Measurements from ENCODE around the gene ZNF254.

DNA sequence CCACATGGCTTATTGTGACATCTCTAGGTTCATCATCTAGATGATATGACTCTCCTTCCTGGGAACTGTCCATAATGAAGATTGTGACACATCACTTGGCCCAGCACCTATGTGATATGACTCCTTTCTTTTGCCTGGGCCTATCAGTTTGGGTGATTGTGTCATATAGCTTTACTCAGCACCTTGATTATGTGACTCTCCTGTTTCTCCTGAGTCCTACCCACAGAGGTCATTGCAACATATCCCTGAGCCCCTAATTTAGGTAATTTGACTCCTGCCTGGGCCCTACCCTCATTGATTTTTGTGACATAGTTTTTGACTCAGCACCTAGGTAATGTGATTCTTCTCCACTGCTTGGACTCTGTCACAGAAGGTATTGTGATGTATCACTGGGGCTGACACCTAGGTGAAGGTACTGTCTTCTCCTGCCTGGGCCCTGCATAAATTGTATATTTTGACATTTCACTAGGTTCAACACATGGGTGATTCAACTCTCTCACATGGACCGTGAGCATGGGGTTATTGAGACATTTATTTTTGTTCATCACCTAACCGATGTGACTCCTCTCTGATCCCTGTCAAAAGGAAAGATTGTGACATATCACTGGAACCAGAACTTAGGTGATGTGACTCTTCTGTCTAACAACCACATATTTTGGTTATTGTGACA, 26.2 kb upstream of the ZNF254 start:
- TF ChIP-seq, protein P1, sequence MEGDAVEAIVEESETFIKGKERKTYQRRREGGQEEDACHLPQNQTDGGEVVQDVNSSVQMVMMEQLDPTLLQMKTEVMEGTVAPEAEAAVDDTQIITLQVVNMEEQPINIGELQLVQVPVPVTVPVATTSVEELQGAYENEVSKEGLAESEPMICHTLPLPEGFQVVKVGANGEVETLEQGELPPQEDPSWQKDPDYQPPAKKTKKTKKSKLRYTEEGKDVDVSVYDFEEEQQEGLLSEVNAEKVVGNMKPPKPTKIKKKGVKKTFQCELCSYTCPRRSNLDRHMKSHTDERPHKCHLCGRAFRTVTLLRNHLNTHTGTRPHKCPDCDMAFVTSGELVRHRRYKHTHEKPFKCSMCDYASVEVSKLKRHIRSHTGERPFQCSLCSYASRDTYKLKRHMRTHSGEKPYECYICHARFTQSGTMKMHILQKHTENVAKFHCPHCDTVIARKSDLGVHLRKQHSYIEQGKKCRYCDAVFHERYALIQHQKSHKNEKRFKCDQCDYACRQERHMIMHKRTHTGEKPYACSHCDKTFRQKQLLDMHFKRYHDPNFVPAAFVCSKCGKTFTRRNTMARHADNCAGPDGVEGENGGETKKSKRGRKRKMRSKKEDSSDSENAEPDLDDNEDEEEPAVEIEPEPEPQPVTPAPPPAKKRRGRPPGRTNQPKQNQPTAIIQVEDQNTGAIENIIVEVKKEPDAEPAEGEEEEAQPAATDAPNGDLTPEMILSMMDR (IDR thresholded peaks at IDR 0.05; ENCODE audit: poor library complexity, severe bottlenecking), result no peak
- TF ChIP-seq EZH2 (IDR thresholded peaks at IDR 0.05; ENCODE audit: borderline replicate concordance, insufficient read depth, low read length, poor library complexity, severe bottlenecking) (no peak), MXI1 (conservative IDR thresholded peaks at IDR 0.05; ENCODE audit: poor library complexity, severe bottlenecking) (no peak), POLR2AphosphoS5 (IDR thresholded peaks at IDR 0.05) (no peak)

Data from neural cell (in vitro differentiated cells).